ENCODE measurements around the gene TEX26.

- TF ChIP-seq, protein P1, sequence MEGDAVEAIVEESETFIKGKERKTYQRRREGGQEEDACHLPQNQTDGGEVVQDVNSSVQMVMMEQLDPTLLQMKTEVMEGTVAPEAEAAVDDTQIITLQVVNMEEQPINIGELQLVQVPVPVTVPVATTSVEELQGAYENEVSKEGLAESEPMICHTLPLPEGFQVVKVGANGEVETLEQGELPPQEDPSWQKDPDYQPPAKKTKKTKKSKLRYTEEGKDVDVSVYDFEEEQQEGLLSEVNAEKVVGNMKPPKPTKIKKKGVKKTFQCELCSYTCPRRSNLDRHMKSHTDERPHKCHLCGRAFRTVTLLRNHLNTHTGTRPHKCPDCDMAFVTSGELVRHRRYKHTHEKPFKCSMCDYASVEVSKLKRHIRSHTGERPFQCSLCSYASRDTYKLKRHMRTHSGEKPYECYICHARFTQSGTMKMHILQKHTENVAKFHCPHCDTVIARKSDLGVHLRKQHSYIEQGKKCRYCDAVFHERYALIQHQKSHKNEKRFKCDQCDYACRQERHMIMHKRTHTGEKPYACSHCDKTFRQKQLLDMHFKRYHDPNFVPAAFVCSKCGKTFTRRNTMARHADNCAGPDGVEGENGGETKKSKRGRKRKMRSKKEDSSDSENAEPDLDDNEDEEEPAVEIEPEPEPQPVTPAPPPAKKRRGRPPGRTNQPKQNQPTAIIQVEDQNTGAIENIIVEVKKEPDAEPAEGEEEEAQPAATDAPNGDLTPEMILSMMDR (IDR thresholded peaks at IDR 0.05) = no peak
- no peak for TF ChIP-seq POLR2A (IDR thresholded peaks at IDR 0.05)
Measured at GRCh38 chr13:30983431-30983830, 51.0 kb downstream of the TEX26 start.
